ENCODE results near the gene PCP4L1. TPM values are rescaled to one million over a fixed set of nuclear protein-coding genes. Genes with fewer than 3 reads are reported as not detected.

The PCP4L1 gene
- total RNA-seq, 1 experiment from 2014 or later: 1.2 TPM

GRCh38 chr1:161285521-161285920 lies 27.0 kb downstream of the PCP4L1 start (continued):
- TF ChIP-seq NFE2L1 (CRISPR knock-in tag; IDR thresholded peaks at IDR 0.05) (no peak), ZNF512 (CRISPR knock-in tag; IDR thresholded peaks at IDR 0.05; ENCODE audit: borderline replicate concordance) (no peak), ZNF232 (CRISPR knock-in tag; IDR thresholded peaks at IDR 0.05) (no peak), SMAD3 (CRISPR knock-in tag; IDR thresholded peaks at IDR 0.05; ENCODE audit: borderline replicate concordance) (no peak), HMGXB4 (CRISPR knock-in tag; IDR thresholded peaks at IDR 0.05) (no peak), ZNF671 (CRISPR knock-in tag; IDR thresholded peaks at IDR 0.05) (no peak), RORB (CRISPR knock-in tag; IDR thresholded peaks at IDR 0.05) (no peak), ATF6 (CRISPR knock-in tag; IDR thresholded peaks at IDR 0.05) (no peak), ZBTB43 (CRISPR knock-in tag; IDR thresholded peaks at IDR 0.05) (no peak)

- DNase-seq (ENCODE audit: low spot score) (no peak), ATAC-seq (no peak)
- H3K36me3 Mint-ChIP-seq: peaks cover 5% of the 10 kb centered on the region
- peaks cover 6% of the 10 kb centered on the region for H3K9me3 Mint-ChIP-seq
- H3K4me1 Mint-ChIP-seq: peaks cover 15% of the 10 kb centered on the region
- H3K4me3 Mint-ChIP-seq: no peak overlapping the region
- CTCF ChIA-PET: interaction anchor here (0.9 to 2.0 kb wide), 3 partner anchors 19 to 62 kb away, joined by 3 to 9 read pairs (median 4); partner anchors contain the start of genes PCP4L1 and TOMM40L
- TF ChIP-seq ATF2 (CRISPR knock-in tag; IDR thresholded peaks at IDR 0.05; ENCODE audit: borderline replicate concordance, low read depth): no peak
- TF ChIP-seq ZNF425 (CRISPR knock-in tag; conservative IDR thresholded peaks at IDR 0.05): no peak
- TF ChIP-seq ESRRA (CRISPR knock-in tag; IDR thresholded peaks at IDR 0.05; ENCODE audit: borderline replicate concordance): no peak
- TF ChIP-seq E2F4 (CRISPR knock-in tag; IDR thresholded peaks at IDR 0.05; ENCODE audit: borderline replicate concordance, low read depth): no peak
- TF ChIP-seq TCF7 (CRISPR knock-in tag; IDR thresholded peaks at IDR 0.05; ENCODE audit: low read depth): no peak
- POLR2A ChIA-PET: interaction anchor here (0.6 kb wide), 1 partner anchor 115 kb away, joined by 5 read pairs; no protein-coding TSS in a partner anchor
- no peak overlapping the region for H3K27ac Mint-ChIP-seq
- peaks cover 8% of the 10 kb centered on the region for H3K27me3 Mint-ChIP-seq (ENCODE audit: low read depth)
Observed at GRCh38 chr1:161287482-161288054, 29.0 kb downstream of the PCP4L1 start.

Data from WTC11 (cell line).